Stimulated activated CD4-positive, alpha-beta T cell treated with anti-CD3 and anti-CD28 coated beads, Interleukin-1b, Interleukin-23, amount 100 ng/mL, for 48 hours (primary cell): Measurements from ENCODE around the gene CNOT11.
"Not testable (repeated sequence)": the region's sequence is repeated elsewhere in the genome, so short reads cannot be mapped to it uniquely, and the experiment has no call there.

ENCODE experiments used
- DNase-seq: peaks from one replicate; pipeline ENCODE4 v3.0.0-alpha.2; 2020

The CNOT11 gene

DNA sequence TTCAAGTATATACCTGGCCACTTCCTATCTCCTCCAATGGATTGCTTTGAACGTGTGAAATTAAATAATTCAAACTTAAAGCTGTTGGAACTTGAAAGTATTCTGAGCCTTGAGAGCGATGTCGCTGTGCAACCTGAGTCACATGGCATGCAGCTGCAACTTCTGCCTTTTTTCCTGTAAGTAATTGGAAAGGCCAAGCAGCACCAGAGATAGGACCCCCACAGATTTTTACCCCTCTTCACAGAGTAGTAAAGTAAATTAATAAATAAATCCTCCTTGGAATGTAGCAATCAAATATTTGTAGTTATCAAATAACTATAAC lies 59.0 kb downstream of the CNOT11 start:
- DNase-seq, result no peak

DNA sequence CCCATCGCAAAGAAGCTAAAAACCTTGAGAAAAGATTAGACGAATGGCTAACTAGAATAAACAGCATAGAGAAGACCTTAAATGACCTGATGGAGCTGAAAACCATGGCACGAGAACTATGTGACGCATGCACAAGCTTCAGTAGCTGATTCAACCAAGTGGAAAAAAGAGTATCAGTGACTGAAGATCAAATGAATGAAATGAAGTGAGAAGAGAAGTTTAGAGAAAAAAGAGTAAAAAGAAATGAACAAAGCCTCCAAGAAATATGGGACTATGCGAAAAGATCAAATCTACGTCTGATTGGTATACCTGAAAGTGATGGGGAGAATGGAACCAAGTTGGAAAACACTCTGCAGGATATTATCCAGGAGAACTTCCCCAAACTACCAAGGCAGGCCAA lies 63.9 kb downstream of the CNOT11 start:
- DNase-seq, result not testable (repeated sequence)
